IPS-18c (cell line): ENCODE results near the gene GTPBP3.
"Not testable (repeated sequence)": the region's sequence is repeated elsewhere in the genome, so short reads cannot be mapped to it uniquely, and the experiment has no call there.

ENCODE experiments used
- H3K4me3 ChIP-seq: 2 replicates; pipeline ENCODE4 v1.7.0; 2013; ENCODE audit warnings: low read depth, mild to moderate bottlenecking, low read length, moderate library complexity; ENCODE audit not compliant: insufficient read depth
- H3K9me3 ChIP-seq: one replicate; pipeline ENCODE4 v1.6.1; 2013; ENCODE audit warnings: mild to moderate bottlenecking, low read length, moderate library complexity; ENCODE audit not compliant: control insufficient read depth, insufficient read depth

The GTPBP3 gene

GRCh38 chr19:17336872-17337674 is at the start of gene GTPBP3:
TSS of gene GTPBP3 (plus strand) at chr19:17337553. CDS start at chr19:17337612, 59 bp downstream.
- Histone ChIP-seq H3K9me3 (no peaks in the 10 kb centered on the region), H3K4me3 (peak within 1 kb of the TSS; percentile 52)

GRCh38 chr19:17289489-17289888 is 47.9 kb upstream of the GTPBP3 start:
- no peak overlapping the region for H3K4me3 ChIP-seq

DNA sequence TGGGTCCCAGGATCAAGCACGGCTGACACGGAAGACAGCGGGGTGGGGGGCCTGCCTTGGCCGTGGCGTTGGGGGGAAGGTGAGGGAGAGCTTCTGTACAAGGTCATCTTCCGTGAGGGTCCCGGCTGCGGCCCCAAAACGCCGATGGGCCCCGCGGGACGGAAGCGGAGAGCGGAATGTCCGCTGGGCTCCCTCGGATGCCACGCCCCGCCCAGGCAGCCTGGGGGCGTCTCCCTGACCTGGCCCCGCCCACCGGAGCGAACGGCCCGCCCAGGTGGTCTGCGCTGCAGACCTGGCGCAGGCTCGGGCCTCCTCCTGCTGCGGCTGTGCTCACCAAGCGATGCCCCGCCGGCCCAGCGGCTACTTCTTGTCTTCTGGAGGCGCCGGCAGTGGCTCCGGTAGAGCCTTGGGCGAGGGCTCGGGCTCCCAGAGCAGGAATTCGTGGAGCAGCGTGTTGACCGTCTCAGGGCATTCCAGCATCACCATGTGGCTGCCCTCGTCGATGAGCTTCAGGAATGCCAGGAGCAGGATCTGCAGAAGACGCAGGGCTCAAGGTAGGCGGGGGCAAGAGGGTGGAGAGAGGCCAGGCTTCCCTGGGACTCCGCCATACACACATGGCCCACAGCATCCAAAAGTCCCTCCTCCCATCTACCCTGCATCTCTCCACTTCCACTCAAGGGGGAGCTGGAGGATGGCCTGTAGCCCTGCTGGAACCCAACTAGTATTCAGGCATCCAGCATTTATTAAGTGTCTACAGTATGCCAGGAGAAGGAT is 44.9 kb upstream of the GTPBP3 start:
- Histone ChIP-seq H3K4me3 (peak overlapping the region; percentile 67), H3K9me3 (no peaks in the 10 kb centered on the region)

More at GRCh38 chr19:17289489-17289888, 47.9 kb upstream of the GTPBP3 start:
- no peaks in the 10 kb centered on the region for H3K9me3 ChIP-seq

- Histone ChIP-seq H3K4me3 (peak overlapping the region; percentile 28), H3K9me3 (no peaks in the 10 kb centered on the region)
Observed at GRCh38 chr19:17293605-17294004, 43.7 kb upstream of the GTPBP3 start.

DNA sequence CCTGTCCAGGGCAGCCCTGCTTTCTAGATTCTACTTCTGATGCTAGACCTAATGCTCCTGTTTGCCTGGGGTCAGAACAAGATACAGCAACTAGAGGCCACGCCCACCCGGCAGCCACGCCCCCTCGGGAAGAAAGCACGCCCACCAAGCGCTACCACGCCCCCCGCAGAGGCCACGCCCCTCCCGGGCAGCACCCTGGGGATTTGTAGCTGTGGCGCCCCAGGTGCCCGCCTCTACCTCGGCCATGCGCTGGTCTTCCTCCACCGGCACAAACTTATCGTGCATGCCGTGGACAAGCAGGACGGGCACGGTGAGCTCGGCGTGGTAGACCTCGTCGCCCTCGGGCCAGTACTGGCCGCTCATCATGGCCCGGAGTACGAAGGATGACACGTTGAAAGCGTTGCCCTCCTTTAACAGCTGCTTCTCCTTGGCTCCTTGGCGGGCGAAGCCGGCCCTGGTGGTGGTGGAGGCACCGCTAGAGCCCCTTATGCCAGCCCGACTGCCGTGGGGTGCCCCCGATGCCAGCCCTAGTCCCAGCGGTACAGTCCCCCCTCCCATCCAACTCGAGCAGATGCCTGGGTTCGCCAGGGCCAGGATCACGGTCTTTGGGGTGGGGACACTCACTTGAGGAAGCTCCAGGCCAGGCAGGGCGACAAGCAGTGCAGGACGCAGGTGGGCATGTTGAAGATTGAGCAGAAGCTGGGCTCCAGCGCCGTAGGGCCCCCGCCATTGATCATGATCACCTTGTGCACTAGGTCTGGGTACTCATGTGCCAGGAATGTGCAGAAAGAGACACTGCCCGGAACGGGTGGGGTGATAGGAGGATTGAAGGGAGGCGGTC is 43.1 kb upstream of the GTPBP3 start:
- peak overlapping the region; percentile 28; the same call in 1 of the 2 replicates for H3K4me3 ChIP-seq
- no peaks in the 10 kb centered on the region for H3K9me3 ChIP-seq

- not testable (repeated sequence) for H3K9me3 ChIP-seq, H3K4me3 ChIP-seq
Observed at GRCh38 chr19:17295551-17295950, 41.8 kb upstream of the GTPBP3 start.

- Histone ChIP-seq H3K4me3 (no peak overlapping the region), H3K9me3 (no peaks in the 10 kb centered on the region)
Observed at GRCh38 chr19:17296273-17296672, 41.1 kb upstream of the GTPBP3 start.

DNA sequence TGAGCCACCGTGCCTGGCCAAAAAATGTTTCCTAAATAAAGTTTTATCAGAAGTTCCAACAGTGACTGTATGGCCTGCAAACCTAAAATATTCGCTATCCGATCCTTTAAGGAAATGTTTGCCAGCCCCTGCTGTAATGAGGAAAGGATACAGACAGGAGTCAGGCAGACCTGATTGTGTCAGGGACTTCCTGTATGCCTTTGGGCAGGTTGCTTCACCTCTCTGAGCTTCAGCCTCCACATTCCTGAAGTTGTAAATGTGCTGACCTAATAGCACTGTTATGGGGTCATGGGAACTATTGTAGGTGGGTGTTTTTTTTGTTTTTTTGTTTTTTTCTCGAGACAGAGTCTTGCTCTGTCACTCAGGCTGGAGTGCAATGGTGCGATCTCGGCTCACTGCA is 40.4 kb upstream of the GTPBP3 start:
- H3K4me3 ChIP-seq, result no peak overlapping the region
- no peaks in the 10 kb centered on the region for H3K9me3 ChIP-seq

GRCh38 chr19:17300992-17301619 is 36.2 kb upstream of the GTPBP3 start:
- Histone ChIP-seq H3K4me3 (no peak overlapping the region), H3K9me3 (no peaks in the 10 kb centered on the region)

GRCh38 chr19:17302391-17303166 is 34.8 kb upstream of the GTPBP3 start:
- no peaks in the 10 kb centered on the region for H3K9me3 ChIP-seq
- H3K4me3 ChIP-seq, result peak overlapping the region; percentile 59

DNA sequence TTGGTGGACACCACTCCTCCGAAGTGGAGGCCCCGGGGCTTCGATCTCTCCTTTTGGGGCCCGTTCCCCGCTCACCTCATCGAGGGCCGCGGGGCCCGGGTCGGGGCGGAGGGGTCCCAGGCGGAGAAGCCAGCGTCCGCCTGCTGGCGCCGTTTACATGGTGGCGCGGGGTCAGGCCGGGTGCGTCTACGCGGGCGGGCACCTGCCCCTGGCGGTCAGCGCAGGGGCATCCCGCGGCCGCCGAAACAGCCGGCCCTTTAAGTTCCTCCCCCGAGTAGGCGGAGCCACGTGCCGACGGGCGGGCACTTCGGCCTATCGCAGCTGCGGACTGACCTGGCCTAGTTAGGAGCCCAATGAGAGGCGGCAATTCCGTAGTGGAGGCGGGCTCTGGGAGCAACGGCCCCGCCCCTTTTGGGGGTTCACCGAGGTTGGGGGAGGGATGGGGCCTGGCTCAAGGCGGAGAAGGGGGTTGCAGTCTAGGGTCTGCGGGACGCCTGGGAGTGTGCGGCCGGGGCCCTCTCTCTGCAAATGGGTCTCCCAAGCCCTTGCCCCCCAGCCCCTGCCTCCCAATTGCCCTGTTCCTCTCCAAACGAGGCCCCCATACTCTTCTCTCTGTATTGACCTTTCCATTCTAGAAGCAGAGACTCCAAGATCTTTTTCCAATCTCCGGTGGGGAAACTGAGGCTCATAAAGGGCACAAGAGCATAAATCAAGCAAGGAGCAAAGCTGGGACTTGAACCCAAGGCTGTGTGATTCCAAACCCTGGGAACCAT is 34.0 kb upstream of the GTPBP3 start, which contains the start of gene ABHD8:
Gene ABHD8 (minus strand): TSS at position 259 of the 773 bp plus-strand sequence. CDS start 1,809 bp downstream, outside the sequence.
- H3K9me3 ChIP-seq, result no peaks in the 10 kb centered on the region
- peak within 1 kb of the TSS; percentile 59 for H3K4me3 ChIP-seq

GRCh38 chr19:17303940-17304267 is 33.4 kb upstream of the GTPBP3 start:
- Histone ChIP-seq H3K9me3 (no peaks in the 10 kb centered on the region), H3K4me3 (no peak overlapping the region)

- H3K9me3 ChIP-seq, result no peaks in the 10 kb centered on the region
- peak overlapping the region; percentile 34; the same call in 1 of the 2 replicates for H3K4me3 ChIP-seq
Observed at GRCh38 chr19:17304386-17305215, 32.8 kb upstream of the GTPBP3 start.

- Histone ChIP-seq H3K9me3 (peaks cover 4% of the 10 kb centered on the region), H3K4me3 (peak overlapping the region; percentile 34; the same call in 1 of the 2 replicates)
Observed at GRCh38 chr19:17305216-17305516, 32.2 kb upstream of the GTPBP3 start.
